Measurements from ENCODE around the gene PTPRD.

- TF ChIP-seq CTCF (conservative IDR thresholded peaks at IDR 0.05; ENCODE audit: low read length): no peak
- TF ChIP-seq EZH2phosphoT487 (IDR thresholded peaks at IDR 0.05; ENCODE audit: borderline replicate concordance): no peak
Observed at GRCh38 chr9:8926461-8926860, 1686.3 kb downstream of the PTPRD start.

All from Loucy (cell line).